GM18511 (cell line): ENCODE results near the gene C16orf82.
"Not testable (repeated sequence)": the region's sequence is repeated elsewhere in the genome, so short reads cannot be mapped to it uniquely, and the experiment has no call there.

Source experiments
- ATAC-seq: cut with Tn5 transposase; IDR thresholded peaks from one replicate; pipeline ENCODE4 v1.9.1; 2021; ENCODE audit warnings: mild to moderate bottlenecking, moderate library complexity; ENCODE audit not compliant: unreplicated experiment

C16orf82 gene

DNA sequence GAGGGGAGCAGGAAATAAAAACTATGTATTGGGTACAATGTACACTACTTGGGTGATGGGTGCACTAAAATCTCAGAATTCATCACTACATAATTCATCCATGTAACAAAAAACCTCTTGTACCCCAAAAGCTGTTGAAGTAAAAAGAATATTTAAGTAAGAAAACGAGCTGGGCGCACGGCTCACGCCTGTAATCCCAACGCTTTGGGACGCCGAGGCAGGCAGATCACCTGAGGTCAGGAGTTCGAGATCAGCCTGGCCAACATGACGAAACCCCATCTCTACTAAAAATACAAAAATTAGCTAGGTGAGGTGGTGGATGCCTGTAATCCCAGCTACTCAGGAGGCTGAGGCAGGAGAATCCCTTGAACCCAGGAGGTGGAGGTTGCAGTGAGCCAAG lies 19.3 kb downstream of the C16orf82 start:
- not testable (repeated sequence) for ATAC-seq

DNA sequence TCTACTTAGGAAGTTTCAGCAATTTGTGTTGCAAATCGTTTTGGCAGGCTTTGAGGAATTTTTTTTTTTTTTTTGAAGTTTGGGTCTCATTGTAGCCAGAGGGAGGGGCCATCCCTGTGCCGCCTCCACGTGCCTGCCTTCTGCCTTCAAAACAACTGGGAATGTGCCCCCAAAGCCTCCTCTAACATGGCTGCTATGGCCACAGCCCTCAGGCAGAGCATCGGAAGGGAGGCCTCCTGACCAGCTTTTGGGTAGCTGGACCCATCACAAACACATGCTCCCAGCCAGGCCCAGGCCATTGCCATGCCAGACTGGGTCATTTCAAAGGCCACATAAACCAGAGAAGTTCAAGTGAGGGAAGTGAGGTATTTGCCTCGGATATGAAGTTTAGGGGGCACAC lies 21.5 kb downstream of the C16orf82 start:
- no peak for ATAC-seq

DNA sequence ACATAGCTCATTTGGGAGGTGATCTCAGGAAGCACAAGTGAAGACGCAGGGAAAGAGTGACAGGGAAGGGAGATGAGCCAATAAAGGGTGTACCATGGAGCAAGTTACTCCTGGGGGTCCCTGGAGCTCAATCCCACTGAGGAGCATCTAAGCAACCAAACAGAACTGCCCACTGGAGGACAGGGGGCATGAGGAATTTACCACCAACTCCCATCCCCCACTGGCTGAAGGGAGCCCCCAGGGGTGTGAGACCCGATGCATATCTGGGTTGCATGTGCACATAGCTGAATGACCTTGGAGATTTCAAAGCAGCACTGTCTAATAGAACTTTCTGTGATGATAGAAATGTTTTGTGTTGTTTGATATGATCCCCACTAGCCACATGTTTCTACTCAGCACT lies 29.6 kb downstream of the C16orf82 start:
- ATAC-seq, result no peak

DNA sequence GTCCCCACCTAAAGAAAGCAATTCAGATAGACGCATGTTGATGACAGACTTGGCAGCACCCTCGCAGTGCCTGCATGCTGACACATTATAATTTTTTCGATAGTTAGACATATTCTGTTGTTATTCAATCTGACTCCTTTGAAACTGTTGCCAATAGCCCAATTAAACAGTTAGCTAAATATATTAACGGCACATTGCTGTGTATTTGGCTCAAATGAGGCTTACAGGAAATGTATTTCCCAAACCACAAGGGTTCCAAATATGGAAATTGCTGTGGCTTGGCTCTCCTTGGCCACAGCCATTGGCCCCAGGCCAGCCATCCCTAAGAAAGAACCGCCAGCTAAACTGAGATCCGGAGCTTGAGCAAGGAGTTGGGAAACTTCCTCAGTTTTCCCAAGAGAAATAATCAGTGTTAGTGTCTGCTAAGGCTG lies 31.1 kb downstream of the C16orf82 start:
- no peak for ATAC-seq

DNA sequence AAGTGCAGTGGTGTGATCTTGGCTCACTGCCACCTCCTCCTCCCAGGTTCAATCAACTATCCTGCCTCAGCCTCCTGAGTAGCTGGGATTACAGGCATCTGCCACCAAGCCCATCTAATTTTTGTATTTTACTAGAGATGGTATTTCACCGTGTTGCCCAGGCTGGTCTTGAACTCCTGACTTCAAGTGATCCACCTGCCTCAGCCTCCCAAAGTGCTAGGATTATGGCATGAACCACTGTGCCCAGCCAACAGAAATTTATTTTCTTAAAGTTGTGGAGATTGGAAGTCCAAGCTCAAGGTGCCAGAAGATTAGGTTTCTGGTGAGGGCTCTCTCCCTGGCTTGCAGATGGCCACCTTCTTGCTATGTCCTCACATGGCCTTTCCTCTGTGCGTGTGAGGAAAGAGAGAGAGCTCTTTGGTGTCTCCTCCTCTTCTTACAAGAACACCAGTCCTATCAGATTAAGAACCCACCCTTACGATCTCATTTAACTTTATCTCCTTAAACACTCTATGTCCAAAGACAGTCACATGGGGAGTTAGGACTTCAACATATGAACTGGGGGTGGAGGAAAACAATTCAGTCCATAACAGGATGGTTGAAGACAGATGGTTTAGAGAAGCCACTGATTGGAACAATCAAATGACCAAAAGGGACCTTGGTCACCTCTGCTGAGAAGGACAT lies 31.8 kb downstream of the C16orf82 start:
- ATAC-seq, result no peak

DNA sequence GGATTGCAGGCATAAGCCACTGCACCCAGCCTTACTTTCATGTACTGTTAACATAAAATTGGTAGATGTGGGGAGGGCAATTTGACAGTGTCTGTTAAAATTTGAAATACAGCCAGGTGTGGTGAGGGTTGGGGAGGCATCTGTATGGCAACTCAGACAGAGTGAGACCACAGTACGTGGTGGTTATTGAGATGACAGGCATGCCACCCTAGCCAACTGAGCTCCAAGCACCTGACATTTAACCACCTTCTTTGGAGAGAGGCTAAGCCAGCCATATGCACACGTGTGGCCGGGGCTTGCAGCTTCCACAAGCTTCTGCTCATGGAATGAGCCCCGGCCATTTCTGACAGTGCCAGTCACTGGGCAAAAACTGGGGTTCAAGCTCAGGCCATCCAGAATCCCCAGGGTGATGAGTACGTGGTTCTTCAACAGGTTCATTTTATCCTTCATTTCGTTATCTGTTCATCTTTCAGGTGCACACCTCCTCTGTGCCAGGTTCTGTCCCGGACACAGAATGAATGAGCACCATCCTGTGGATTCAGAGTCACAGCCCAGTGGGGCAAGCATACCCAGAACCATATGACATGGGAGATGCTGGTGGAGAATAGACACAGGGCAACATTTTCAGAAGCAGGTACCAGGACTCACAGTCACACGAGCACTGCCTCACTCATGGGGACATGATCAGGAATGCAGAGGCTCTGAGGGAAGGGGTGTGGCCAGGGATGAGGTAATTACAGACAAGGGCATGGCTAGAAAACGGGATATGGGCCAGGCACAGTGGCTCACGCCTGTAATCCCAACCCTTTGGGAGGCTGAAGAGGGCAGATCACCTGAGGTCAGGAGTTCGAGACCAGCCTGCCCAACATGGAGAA lies 36.2 kb downstream of the C16orf82 start:
- ATAC-seq, result no peak

DNA sequence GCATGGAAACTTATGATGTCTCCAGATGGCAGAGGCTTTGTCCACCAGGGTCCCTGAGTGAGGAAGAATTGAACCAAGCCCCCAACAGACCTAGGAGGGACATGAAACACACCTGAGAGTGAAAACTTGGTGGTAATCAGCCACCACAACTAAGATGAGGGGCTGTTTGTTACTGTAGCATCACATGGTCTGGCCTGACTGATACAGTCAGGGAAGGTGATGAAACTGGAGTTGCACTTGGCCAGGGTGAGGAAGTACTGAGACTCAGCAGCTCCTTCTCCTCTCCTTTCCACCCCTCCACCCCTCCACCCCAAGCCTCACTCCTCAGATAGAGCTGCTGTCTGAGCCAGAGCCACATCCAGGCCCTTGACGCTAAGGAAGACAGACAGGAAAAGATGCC lies 37.2 kb downstream of the C16orf82 start:
- ATAC-seq, result no peak

DNA sequence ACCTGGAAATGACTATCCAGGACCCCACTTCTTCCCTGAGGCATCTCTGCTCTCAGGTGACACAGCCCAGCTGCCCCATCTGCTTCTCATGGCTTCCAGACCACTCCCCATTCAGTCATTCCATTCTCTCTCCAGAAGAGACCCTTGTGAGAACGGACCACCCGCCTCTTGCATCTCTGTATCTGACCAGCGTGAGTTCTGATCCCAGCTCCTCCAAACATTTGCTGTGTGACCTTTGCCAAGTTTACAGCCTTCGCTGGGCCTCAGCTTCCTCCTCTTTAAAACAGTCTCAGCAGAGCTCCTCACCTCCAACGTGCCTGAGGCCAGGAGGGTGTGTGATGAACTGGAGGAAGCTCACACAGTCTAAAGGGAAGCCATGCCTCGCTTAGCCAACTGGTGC lies 39.6 kb downstream of the C16orf82 start:
- no peak for ATAC-seq

DNA sequence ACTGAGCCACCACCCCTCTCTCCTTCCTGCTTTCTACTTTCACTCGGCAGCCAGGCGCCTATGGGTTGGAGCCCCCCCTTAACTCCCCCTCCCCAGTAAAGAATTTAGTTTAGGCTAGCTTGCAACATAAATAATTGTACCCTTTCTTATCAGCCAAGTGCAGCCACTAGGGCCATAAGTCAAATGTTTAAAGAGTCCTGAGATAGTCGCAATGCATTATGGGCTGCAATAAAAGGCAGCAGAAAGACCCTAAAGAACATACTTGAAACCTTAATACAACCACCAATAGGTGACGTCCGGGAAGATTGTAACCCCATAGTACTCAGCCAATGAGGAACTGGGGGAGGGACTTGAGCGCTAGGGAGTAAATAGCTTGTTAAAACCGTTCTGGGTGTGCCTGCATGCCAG lies 40.5 kb downstream of the C16orf82 start:
- no peak for ATAC-seq

DNA sequence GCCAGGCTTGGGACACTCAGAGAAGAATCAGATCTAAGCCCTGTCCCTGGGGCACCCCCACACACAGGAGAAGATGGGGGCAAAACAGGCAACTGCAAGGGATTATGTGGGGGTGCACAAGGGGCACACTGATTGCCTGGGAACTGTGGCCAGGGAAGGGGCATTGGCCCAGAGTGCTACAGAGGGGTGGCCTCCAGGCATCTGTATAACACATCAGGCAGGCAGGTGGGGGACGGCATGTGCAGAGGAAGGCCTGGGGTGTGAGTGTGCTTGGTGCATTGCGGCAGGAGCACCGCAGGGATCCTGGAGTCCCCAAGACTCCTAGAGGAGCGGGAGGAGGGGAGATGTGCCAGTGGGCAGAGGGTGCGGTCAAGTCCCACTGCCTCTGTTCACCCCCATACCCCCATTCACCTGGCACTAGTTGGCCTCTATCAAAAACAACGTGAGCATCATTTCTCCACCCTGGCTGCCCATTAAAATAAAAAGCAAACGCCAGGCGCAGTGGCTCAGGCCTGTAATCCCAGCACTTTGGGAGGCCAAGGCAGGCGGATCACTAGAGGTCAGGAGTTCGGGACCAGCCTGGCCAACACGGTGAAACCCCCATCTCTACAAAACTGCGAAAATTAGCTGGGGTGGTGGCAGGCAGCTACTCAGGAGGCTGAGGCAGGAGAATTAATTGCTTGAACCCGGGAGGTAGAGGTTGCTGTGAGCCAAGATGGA lies 41.5 kb downstream of the C16orf82 start:
- ATAC-seq, result no peak

DNA sequence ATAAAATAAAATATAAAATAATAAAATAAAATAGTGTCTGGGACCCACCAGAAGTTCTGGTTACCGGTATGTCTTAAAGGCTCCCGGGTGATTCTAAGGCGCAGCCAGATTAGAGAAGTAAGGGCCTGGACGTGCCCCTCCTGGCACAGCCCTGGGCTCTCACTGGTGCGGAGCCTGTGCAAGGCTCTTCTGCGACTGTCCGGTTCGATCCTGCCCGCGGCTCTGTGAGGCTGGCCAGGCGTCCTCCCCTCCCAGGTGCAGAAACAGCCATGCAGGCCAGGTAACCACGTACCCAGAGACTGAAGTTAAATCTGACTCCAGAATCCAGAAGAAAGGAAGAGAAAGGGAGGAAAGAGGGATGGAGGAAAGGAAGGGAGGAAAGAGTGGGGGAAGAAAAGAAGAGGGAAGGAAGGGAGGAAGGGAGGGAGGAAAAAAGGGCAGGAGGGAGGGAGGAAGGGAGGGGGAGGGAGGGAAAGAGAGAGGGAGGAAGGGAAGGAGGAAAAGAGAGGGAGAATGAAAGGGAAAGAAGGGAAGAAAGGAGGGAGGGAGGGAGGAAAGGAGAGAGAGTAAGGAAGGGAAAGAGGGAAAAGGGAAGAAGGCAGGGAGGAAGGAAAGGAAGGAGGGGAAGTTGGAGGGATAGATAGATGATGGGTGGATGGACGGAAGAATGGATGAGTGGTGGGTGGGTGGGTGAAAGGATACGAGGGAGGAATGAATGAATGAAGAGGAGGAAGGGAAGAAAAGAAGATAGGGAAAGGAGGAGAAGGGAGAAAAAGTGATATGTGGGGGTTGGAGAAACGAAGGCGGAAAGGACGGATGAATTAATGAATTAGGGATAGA lies 42.3 kb downstream of the C16orf82 start:
- ATAC-seq, result no peak

DNA sequence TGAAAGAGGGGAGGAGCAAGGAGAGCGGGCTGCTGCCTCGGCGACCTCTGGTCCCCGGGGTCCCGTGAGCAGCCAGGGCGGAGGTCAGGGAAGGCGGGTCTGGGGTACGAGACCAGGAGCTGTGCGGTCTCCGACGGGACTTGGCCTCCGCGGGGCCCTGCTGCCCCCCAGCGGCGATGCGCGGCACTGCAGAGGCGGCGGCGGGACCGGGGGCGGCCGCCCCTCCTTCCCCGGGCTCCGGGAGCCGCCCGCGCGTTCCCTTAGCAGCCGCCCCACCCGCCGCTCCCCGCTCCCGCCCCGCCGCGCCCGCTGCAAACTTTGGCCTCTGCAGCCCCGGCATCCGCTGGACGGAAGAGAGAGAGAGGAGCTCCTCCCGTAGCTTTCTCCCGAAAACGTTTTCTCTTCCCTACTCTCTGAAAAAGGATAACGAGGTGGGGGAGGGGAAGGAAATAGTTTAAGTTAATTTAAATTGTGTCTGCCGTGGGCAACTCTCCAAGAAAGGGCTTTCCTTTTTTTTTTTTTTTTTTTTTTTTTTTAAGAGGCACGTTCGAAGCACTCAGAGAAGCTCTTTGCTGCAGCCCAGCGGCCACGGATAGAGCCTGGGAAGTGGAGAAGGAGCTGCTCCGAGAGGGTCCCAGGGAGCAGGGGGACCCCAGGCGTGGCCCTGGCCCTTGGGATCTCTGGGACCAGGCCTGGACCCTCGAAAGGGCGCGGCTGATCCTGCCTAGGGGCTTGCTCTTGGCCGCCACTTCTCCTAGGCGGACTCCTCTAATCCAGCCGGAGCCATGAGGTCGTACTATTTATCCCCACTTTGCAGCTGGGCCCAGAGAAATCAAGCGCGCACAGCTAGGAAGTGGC lies 43.2 kb downstream of the C16orf82 start:
- ATAC-seq, result peak; percentile 49

DNA sequence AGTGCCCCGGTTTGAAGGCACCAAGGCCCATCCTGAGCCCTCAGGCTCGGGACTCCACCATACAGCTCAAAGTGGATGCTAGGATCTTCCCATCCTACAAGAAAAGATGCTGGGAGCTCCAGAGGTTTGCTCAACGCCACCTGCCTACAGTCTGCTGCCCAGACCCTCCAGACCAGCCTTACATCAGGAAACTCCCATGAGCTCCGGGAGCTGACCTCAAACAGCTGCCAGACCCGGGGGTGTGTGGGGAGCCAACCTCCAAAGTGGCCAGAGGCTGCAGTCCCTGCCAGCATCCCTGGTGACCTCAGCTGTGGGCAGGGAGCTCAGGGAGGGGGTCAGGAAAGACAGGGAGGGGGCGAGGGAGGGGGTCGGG lies 43.8 kb downstream of the C16orf82 start:
- ATAC-seq, result no peak

DNA sequence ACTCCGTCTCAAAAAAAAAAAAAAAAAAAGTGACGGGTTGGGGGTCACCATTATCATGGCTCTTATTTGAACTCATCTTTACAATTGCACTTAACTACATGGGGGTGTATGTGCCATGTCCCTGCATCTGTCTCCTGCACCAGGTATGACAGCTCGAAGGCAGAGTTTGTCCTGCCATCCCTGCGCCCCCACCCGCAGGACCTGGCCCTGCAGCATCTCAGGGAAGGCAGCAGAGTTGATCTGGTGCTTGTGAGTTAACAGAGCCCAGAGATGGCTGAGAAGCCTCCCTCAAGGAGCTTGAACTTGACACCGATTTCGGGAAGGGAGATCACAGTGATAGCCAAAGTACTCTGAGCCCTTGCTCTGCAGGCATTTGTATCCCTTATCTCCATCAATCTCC lies 44.8 kb downstream of the C16orf82 start:
- no peak for ATAC-seq

DNA sequence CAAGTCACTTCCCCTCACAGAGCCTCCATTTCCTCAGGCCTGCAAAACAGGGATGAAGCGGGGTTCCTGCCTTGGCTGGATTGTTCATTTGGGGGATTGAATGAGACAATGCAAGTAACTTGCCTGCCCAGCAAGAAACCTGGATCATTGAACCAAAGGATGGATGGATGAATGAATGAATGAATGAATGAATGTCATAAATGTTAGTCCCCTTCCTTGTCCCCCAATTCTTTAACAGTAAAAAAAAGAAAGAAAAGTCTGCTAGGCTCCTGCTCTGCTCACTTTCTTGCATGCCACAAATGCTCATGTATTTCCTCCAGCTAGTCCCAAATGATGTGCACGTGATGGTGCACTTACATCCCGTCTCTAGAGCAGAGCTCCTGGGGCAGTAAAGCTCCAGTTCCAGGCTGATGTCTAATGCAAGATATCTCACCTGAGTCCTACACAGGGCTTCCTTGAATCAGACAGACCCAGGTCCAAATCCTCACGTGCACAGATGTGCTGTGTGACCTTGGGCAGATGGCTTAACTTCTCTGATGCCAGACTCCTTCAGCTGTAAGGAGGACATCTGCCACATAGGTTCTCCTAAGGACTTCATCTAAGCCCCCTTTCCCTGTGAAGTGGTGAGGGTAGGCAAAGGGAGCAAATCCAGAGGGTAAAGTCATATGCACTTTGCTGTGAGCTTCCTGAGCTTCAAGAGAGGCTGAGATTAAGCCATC lies 45.5 kb downstream of the C16orf82 start:
- ATAC-seq, result no peak

DNA sequence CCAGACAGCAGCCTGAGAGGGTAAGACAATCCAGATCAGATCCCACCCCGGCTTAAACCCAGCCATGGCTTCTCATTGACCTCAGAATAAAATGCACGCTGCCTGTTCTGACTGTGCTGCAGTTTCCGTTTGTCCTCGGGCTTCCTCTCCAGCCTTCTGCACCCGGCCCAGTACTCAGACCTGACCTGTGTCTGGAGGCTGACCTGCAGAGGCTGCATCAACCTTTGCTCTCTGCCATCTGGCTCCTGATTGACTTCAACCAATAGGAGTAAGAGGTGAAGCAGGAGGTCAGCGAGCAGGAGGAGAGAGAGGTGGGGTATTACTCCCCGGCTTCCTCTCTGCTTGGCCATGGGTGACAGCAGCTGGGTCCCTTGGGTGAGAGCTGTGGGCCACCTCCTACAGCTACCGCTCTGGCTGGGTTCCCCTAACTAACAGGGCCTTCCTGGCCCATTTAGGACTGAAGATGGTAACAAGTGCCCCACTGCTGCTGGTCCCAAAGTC lies 46.7 kb downstream of the C16orf82 start:
- ATAC-seq, result peak; percentile 73

DNA sequence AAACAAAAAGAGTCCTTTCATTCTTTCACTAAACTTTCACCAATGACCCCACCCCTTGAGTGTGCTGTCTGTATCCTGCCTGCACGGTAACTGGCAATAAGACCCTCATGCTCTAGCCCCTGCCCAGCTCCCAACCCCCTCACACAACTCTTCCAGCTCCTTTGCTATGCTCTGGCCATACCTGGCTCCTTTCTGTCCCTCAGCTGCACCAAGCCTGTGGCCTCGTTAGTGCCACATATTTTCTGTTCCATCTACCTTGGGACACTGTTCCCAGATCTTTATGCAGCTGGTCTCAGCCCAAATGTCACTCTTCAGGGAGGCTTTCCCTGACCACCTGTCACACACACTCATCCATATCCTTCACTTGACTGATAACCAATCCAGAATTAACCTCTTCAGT lies 47.3 kb downstream of the C16orf82 start:
- no peak for ATAC-seq

DNA sequence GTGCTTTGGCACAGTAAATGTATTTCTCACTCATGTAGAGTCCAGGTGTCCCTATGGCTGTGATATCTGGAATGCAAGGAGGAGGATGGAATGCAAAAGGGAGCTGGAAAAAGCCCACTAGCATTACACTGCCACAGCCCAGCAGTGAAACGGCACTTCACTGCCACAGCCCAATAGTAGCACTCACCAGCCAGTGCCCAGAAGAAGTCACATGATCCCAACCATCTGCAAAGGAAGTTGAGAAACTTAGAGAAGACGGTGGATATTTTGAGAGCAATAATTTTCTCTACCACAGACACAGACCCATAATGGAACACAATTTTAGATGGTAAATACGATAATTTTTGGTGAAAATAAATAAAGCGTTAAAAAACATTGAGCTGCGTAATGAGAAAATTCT lies 51.8 kb downstream of the C16orf82 start:
- no peak for ATAC-seq
